HUDEP-2 (cell line): ENCODE measurements around the gene SV2A.
"Not testable (repeated sequence)": the region's sequence is repeated elsewhere in the genome, so short reads cannot be mapped to it uniquely, and the experiment has no call there.

ENCODE experiments used
- DNase-seq, 76 experiments: peaks; one replicate each; lab custom pipeline; 2025; ENCODE audit not compliant: unreplicated experiment in 76 of 76; lab: John Stamatoyannopoulos, UW

Gene SV2A, protein sequence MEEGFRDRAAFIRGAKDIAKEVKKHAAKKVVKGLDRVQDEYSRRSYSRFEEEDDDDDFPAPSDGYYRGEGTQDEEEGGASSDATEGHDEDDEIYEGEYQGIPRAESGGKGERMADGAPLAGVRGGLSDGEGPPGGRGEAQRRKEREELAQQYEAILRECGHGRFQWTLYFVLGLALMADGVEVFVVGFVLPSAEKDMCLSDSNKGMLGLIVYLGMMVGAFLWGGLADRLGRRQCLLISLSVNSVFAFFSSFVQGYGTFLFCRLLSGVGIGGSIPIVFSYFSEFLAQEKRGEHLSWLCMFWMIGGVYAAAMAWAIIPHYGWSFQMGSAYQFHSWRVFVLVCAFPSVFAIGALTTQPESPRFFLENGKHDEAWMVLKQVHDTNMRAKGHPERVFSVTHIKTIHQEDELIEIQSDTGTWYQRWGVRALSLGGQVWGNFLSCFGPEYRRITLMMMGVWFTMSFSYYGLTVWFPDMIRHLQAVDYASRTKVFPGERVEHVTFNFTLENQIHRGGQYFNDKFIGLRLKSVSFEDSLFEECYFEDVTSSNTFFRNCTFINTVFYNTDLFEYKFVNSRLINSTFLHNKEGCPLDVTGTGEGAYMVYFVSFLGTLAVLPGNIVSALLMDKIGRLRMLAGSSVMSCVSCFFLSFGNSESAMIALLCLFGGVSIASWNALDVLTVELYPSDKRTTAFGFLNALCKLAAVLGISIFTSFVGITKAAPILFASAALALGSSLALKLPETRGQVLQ

DNA sequence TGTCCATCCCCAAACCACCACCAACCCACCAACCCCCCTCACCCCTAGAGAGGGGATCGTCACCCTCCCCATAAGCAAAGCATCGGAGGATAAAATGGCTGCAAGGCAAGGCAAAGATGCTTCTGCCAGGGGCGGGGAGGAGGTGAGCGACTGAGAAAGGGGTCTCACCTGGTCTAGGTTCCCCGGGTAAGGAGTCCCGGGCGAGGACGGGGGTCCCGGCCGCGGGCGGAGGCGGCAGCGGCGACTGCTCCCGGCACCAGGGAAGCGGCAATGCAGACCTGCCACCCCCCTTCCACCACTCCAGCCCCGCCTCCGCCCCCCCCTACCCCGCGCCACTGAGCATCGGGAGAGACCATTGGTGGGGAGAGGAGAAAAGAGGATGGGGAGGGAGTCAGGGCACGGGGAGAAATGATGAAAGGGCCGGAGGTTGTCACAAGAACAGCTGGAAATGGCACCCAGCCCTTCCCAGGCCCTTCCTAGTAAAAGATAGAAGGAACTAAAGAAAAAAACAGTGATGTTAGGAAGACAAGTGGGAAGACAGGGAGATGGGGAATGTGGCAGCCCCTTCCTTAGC lies at the start of gene SV2A:
Gene SV2A (minus strand): TSS at position 274 of the 574 bp plus-strand sequence. CDS start 4,004 bp downstream, outside the sequence.
- no peak for DNase-seq

DNA sequence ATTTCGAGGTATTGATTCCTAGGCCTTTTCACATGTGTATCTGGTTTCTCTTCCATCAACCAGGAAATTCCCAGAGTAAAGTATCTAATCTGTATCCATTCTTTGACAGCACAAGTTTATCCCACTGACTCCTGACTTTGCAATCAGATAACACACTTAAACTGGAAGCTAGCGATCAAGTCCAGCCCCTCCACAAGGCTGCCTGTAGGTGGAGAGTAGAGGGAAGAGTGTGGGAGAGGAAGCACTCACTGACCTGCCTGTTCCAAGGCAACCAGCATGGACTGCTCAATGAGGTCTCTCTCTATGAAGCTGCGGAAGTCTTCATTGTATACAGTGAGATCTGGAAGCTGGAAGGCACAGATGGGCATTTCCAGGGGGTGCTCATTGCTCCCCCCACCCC lies 49.4 kb upstream of the SV2A start:
- no peak for DNase-seq

DNA sequence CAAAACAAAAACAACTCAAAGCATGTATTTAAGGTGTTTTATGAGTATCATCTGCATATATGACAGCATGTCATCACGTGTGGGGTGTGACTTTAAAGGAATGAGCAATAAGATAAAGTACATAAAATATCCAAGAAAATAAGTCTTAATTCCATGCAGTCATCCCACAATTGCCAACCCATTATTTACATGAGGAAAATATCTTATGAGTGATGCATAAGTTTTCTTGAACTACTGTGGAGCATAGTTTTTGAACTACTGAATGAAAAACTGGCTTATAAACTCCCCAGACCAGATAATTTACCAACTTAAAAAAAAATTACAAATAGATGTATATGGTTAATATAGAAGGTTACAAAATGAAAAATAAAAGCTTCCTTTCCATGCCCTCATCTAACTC lies 48.8 kb upstream of the SV2A start:
- no peak for DNase-seq

DNA sequence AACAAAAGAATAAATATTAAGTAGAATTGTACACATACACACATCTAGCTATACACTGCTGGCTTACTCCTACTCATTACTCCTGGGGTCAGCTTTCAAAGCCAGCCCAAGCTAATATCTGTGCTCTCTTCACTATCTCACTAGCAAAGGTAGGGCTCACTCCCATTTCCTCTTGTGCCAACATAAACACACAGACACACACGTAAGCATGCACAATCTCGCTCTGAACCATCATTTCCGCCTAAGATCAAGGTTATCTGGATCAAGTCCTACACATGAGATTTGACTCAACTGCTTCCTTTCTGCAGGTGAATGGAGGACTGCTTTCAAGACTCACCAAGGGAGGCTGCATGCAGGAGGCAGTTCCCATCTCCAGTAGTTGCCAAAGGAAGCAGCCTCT lies 47.8 kb upstream of the SV2A start:
- DNase-seq: no peak

DNA sequence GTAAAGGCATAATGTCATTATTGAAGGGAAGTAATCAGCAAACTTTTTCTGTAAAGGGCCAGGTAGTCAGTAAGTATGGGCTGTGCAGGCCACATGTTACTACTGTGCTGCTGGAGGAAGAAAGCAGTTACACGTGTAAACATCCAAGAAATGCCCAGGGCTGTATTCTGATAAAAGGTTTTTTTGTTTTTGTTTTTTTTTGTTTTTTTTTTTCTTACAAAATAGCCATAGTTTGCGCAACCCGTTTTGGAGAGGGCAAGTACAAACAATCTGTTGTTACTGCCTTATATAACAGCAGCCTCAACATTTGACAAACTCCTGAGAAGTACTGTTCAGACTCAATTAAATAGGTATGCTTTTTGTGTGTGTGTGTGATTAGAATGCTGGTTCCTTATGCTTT lies 45.7 kb upstream of the SV2A start:
- DNase-seq: no peak

DNA sequence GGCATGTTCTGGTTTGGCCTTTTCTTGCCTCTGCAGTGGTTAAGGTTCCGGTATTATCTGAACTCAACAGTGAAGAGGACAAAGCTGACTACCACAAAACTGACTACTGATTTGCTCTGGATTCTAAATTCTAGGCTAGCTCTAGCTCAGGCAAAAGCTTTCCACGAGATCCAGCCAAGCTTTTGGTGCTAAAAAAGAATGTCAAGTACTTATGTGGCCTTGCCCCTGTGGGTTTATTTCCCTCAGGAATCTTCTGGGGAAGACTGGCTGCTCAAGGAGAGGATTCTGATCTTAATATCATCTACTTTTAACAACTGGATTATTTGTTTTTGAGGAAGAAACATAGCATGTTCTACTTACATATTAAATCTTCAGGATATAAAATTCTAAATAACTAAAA lies 45.1 kb upstream of the SV2A start:
- no peak for DNase-seq

DNA sequence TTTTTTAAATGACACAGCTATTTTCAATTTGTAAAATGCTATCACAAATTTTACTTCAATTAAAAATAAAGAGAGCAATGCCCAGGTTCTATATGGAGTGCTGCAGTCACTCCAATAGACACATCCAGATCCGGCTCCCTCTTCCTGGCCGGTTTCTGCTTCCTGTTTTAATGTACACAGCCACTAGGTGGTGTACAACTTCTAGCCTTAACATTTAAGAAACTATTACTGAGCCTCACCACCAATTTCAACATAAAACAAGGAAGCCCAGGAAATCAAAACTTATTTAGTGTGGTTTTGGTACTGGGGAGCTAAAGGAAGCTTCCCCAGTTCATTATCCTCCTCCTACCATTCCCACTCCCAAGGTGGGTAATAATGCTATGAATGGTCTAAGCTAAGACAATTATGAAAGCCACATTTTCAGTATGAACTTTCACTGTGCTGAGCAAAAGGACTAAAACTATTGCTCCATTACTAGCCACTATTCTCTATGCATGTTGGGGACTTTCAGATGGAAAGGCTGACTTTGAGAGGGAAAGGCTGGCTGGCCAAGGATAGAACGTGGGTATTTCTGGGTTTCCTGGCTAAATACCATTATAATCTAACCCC lies 44.5 kb upstream of the SV2A start:
- peak in 48 of 76 experiments; percentile 1 to 71 (median 26) for DNase-seq

DNA sequence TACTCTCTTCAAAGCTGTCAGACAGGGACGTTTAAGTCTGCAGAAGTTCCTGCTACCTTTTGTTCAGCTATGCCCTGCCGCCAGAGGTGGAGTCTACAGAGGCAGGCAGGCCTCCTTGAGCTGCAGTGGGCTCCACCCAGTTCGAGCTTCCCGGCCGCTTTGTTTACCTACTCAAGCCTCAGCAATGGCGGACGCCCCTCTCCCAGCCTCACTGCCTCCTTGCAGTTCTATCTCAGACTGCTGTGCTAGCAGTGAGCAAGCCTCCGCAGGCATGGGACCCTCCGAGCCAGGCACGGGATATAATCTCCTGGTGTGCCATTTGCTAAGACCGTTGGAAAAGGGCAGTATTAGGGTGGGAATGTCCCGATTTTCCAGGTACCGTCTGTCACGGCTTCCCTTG lies 39.9 kb upstream of the SV2A start:
- not testable (repeated sequence) for DNase-seq

DNA sequence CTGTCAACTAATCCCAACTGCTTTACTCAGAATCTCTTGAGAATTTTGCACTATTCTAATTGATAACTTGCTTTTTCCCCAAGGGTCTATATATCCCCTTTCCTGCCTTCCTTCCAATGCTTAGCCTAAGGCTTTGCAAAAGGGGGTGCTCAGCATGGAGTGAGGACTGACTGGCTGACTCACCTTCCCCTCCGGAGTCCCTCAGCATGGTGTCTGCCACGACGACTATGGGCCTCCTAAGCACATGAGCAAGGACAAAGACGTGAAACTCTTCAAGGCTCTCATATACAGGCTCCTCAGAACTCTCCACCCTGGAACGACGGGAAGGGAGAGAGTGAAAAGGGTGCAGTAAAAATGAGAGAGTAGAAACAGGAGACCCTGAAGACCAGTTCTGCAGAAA lies 32.3 kb upstream of the SV2A start:
- DNase-seq: no peak

DNA sequence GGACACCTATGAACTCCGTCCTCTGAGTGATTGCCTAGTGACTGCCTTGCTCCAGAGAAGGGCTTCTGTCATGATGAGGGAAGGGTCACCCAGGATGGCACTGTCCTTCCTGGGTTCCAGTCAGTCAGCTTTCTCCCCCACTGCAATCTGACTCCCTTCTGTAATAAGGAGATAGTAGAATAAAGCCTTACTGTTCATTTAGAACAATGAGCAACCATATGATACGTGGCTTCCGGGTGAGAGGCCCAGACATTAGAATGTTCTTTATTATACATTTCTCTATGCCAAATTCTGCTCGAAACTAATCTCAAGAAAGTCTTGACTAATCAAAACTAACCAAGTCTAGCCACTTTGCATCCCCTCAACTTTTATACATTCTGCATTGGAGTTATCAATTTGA lies 27.6 kb upstream of the SV2A start:
- DNase-seq: no peak

DNA sequence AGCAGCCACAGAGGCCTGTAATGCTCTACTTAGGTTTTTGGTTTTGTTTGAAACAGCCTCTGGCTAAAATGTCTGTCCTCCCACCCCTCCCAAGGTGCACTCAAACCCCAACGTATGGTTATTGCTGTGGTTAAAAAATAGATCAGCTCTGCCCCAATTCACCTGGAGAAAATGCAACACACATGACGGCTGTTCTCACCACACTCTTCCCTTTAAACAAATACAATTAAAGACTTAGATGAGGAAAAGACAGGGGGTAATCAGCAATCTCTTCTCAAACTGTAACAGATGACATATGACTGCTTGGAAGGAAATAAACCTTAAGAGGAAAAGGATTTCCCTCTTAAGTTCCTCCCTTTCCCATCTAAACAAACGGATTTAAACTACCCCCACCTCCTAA lies 25.2 kb upstream of the SV2A start:
- DNase-seq: no peak

DNA sequence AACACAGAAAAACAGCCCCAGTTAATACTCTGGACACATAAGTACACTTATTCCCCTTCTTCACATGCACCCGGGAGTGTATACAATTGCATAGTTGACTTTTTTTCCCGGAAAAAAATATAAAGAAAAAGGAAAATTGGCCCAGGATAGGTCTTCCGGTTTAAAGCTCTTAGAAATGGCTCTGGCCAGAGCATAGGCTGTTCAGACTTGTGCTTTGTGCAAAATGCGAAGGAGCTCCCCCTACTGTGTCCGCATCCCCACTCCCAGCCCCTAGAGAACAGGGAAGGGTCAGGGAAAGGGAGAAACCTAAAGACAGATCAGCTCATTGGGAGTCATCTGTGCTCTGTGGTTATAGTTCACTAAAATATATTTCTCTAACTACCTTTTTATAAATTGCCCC lies 24.6 kb upstream of the SV2A start:
- no peak for DNase-seq

DNA sequence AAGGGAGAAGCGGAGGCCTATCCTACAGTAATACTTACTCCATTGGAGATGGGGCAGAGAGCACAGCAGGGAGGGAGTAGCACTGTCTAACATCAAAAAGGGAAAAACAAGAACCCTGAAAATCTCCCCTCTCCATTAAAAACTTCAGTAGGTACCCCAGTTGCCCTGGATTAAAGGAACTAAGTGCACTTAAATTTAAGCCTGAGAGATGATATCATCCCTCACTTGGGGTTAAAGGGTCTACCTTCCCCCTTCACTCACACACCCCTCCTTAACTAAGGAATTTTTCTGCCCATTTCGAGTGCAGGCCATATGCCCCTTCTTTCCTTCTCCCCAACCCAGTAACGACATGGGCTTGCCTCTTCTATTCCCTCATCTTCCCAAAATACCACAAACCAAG lies 22.8 kb upstream of the SV2A start:
- DNase-seq: no peak

DNA sequence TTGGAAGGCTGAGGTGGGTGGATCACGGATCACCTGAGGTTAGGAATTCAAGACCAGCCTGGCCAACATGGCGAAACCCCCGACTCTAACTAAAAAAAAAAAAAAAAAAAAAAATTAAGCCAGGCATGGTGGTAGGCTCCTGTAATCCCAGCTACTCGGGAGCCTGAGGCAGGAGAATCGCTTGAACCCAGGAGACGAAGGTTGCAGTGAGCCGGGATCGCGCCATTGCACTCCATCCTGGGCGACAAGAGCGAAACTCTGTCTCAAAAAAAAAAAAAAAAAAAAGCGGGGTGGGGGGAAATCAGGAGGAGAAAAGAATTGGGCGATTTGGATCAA lies 21.0 kb upstream of the SV2A start:
- DNase-seq: not testable (repeated sequence)

DNA sequence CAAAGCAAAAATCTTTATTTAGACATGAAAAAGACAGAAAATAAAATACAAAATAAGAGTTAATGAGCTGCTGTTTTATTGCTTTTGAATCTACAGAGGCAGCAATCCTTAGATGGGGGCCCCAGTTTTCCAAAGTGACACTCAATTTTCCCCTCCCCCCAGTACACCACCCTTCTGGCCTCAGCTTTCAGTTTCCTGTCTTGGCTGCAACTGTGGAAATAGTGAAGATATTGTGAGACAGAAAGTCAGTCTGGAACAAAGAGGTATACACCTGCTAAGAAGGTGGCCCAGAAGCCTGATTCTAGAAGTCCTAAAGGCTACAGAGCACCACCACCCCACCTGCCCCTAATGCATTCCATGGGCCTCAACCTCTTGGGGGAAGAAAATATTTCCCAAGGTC lies 20.1 kb upstream of the SV2A start:
- peak in 1 of 76 experiments; percentile 11 for DNase-seq

DNA sequence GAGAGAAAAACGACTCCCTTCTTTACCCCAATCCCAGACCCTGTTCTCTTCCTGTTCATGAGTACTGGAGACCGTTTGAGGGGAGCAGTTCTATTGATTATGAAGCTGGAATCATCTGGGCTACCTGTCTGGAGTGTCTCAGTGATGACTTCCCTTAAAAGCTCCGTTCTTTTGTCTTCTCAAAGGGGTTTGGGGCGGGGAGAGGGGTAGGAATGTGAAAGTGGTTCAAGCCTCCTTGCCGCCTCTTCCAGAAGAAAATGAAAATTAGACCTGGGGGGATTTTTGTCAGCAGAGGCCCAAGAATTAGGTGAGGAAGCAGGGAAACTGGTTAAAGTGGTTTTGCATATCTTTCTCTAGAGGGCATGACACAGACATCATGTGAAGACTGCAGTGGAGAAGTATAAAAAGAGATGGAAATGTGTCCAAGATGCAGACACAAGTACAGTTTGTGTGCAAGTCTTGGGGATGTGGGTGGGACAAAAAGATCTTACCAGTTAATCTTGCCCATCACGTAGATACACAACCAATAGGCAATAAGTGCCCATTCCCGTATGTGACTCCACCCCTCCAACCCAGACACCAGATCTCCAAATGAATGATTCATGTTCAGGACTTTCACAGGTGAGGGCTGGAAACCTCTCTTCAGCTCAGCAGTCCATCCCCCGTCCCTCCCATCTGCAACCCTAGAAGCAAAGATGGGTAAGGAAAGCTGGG lies 19.5 kb upstream of the SV2A start:
- peak in 6 of 76 experiments; percentile 3 to 18 (median 12) for DNase-seq

DNA sequence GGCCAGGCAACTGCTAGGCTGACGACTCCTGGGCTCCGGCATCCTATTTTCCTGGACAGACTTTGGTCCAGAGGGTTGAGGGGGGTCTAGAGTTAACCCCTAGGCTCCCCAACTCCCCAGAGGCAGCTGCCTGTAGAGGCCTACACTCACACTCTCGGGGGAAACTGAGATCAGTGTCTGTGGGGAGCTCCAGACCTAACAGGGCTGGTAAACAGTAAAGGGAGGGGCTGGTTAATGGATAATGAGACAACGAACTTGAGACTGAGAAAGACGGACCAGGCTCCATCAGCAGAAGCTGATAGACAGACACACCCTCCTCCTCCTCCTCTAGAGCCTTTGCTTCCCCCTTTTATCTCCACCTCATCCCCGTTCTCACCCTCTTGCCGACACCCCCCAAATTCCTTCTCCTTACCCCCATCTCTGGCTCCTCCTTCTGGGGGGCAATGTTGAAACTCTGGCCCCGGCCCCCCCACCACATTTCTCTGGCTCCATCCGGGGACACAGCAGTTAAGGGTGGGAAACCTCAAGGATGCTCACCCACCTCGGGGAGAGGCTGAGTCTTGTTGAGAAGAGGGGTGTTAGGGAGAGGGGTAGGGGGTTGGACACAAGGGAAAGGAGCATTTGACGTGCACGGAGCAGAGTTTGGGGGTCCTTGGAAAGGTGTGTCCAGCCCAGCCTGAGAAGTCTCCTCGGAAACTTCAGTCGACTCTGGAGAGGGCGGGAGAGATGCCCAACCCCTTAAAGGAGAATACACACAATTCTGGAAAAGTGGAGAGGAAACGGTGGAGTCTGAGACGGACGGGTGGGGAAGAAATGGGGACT lies 18.7 kb upstream of the SV2A start, which contains the start of gene MTMR11:
Gene MTMR11 (minus strand): TSS at position 710 of the 822 bp plus-strand sequence. CDS start 232 bp downstream, at position 478.
- DNase-seq: peak in 10 of 76 experiments; percentile 7 to 30 (median 15)

DNA sequence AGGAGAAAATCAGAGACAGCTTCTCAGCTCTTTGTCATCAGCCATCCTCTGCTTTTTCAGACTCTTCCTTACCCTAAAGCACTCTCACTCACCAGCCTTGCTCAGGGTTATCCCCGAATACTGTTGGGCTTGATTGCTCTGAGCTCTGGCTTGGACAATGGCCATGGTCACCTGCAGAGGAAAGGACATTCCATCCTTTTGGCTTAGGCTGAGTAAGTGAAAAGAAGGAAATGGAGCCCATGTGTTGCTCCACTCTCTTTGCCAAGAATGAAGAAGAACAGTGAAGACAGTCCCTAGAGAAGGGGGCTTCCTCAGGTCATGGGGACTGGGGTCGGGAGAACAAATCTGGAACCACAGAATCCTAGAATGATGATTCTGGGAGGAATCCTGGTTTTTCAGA lies 16.7 kb upstream of the SV2A start:
- DNase-seq: no peak

DNA sequence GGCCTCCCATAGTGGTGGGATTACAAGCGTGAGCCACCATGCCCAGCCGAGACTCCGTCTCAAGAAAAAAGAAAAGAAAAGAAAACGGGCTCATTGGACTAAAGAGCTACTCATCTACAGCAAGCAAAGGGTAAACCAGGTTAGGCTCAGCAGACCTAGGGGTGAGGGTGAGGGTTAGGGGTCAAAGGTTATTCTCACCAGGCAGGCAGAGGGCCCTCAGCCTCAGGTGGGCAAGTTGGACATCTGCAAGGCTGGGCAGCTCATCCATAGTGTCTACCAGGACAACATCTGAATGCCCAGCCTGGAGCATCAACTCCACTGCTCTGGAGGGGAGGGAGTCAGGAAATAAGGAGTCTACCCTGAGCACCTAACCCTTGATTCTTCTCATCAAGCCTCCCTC lies 15.6 kb upstream of the SV2A start:
- no peak for DNase-seq

DNA sequence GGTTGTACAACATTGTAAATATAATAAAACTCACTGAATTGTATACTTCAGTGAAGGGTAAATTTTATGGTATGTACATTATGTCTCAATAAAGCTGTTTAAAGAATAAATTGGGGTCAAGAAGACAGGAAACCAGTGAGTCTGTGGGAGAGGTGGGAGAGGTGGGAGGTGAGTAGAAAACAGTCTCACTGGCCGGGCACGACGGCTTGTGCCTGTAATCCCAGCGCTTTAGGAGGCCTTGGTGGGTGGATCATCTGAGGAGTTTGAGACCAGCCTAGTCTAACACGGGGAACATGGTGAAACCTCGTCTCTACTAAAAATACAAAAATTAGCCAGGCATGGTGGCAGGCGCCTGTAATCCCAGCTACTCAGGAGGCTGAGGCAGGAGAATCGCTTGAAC lies 14.8 kb upstream of the SV2A start:
- no peak for DNase-seq
